PC-3 (cell line): ENCODE measurements around the gene SOAT1. TPM values are rescaled to one million over a fixed set of nuclear protein-coding genes. Genes with fewer than 3 reads are reported as not detected.

ENCODE experiments used
- ATAC-seq: fragments of 200-7000 bp; cut with Tn5 transposase; 2 replicates; pipeline ENCODE4 v1.9.1; 2020; ENCODE audit warnings: mild to moderate bottlenecking, moderate library complexity
- BruUV-seq: library from RNA; stranded (reverse); fragments of 400-500 nt; replicated peaks from 2 replicates; lab custom pipeline; 2021; lab: Mats Ljungman, UMichigan
- CTCF ChIA-PET: fragments of 300-600 bp; sonication (Branson Sonifier 250); formaldehyde crosslinking; loops from one replicate; lab custom pipeline; 2022; ENCODE audit warnings: antibody characterized with exemption; lab: Charles Lee
- POLR2A ChIA-PET: fragments of 300-600 bp; sonication (Branson Sonifier 250); formaldehyde crosslinking; loops from one replicate; lab custom pipeline; 2022; ENCODE audit warnings: antibody characterized with exemption; ENCODE audit not compliant: unreplicated experiment; lab: Charles Lee
- DNase-seq: peaks from one replicate; pipeline ENCODE4 v3.0.0-alpha.2; 2015
- H2AFZ ChIP-seq: fragments of 300-600 bp; sonication (generic); 2 replicates; pipeline ENCODE4 v1.6.0; 2016; ENCODE audit warnings: antibody characterized with exemption, low read length
- H3F3A ChIP-seq: fragments of 300-600 bp; sonication (generic); one replicate; pipeline ENCODE4 v1.6.0; 2017; ENCODE audit warnings: antibody characterized with exemption, low read length, control low read depth, mild to moderate bottlenecking; ENCODE audit not compliant: unreplicated experiment
- H3K27ac ChIP-seq: fragments of 300-600 bp; sonication (generic); 2 replicates; pipeline ENCODE4 v1.5.1; 2016; ENCODE audit warnings: mild to moderate bottlenecking, low read length
- H3K27me3 ChIP-seq: fragments of 300-600 bp; sonication (generic); 2 replicates; pipeline ENCODE4 v1.6.1; 2016; ENCODE audit warnings: low read length, mixed read lengths
- H3K36me3 ChIP-seq: fragments of 300-600 bp; sonication (generic); 2 replicates; pipeline ENCODE4 v1.6.1; 2016; ENCODE audit warnings: low read depth, mixed run types, low read length, mixed read lengths
- H3K4me1 ChIP-seq: fragments of 300-600 bp; sonication (generic); 2 replicates; pipeline ENCODE4 v1.5.1; 2016; ENCODE audit warnings: low read length; ENCODE audit not compliant: insufficient read depth
- H3K4me2 ChIP-seq: fragments of 300-600 bp; sonication (generic); 2 replicates; pipeline ENCODE4 v1.6.0; 2016; ENCODE audit warnings: low read length
- H3K4me3 ChIP-seq: fragments of 300-600 bp; sonication (generic); 2 replicates; pipeline ENCODE4 v1.5.1; 2016; ENCODE audit warnings: mild to moderate bottlenecking, low read length, mixed read lengths
- H3K79me2 ChIP-seq: fragments of 300-600 bp; sonication (generic); 2 replicates; pipeline ENCODE4 v1.6.1; 2017; ENCODE audit warnings: low read length, mixed read lengths
- H3K9ac ChIP-seq: fragments of 300-600 bp; sonication (generic); 2 replicates; pipeline ENCODE4 v1.6.0; 2016; ENCODE audit warnings: mild to moderate bottlenecking, low read length
- H3K9me2 ChIP-seq: fragments of 300-600 bp; sonication (generic); replicated peaks from 2 replicates; pipeline ENCODE4 v1.6.1; 2016; ENCODE audit warnings: mixed run types, low read length, mixed read lengths
- H3K9me3 ChIP-seq: fragments of 300-600 bp; sonication (generic); 2 replicates; pipeline ENCODE4 v1.6.1; 2016; ENCODE audit warnings: low read length, mixed read lengths
- H4K20me1 ChIP-seq: fragments of 300-600 bp; sonication (generic); 2 replicates; pipeline ENCODE4 v1.6.1; 2016; ENCODE audit warnings: low read length, mixed read lengths
- CTCF ChIP-seq: fragments of 300-600 bp; sonication (generic); conservative IDR thresholded peaks from 2 replicates; pipeline ENCODE4 v1.5.1; 2017; ENCODE audit warnings: antibody characterized with exemption, low read depth, mild to moderate bottlenecking, low read length
- EZH2 ChIP-seq: fragments of 300-600 bp; sonication (generic); IDR thresholded peaks from one replicate; pipeline ENCODE4 v1.6.1; 2017; ENCODE audit warnings: antibody characterized with exemption, mild to moderate bottlenecking, low read length; ENCODE audit not compliant: unreplicated experiment
- EZH2phosphoT487 ChIP-seq: fragments of 300-600 bp; sonication (generic); IDR thresholded peaks from 2 replicates; pipeline ENCODE4 v1.6.1; 2018; ENCODE audit warnings: mild to moderate bottlenecking, antibody characterized with exemption, low read length, borderline replicate concordance
- intact Hi-C: fragments of 100-400 bp; cut with micrococcal nuclease; formaldehyde crosslinking; loops from 2 replicates; pipeline ENCODE4 v1.9.0; 2023
- total RNA-seq: library from RNA; depleted of rRNA; stranded (reverse); fragments of >200 nt; gene quantifications from 2 replicates; pipeline ENCODE4 v1.2.3, GENCODE V29; 2014

The SOAT1 gene
- total RNA-seq, 1 experiment from 2014 or later, result 10.5 TPM

- H3K27ac ChIP-seq, result no peak overlapping the region
- no peaks in the 10 kb centered on the region for H3K27me3 ChIP-seq
- no peaks in the 10 kb centered on the region for H3F3A ChIP-seq
- POLR2A ChIA-PET, result no interaction called here
- BruUV-seq, result no TSS peak
- no peaks in the 10 kb centered on the region for H3K9me3 ChIP-seq
- H3K79me2 ChIP-seq, result no peaks in the 10 kb centered on the region
- no peaks in the 10 kb centered on the region for H3K36me3 ChIP-seq
- H3K9me2 ChIP-seq, result no peaks in the 10 kb centered on the region
- H3K4me1 ChIP-seq, result no peaks in the 10 kb centered on the region
- H3K4me2 ChIP-seq, result no peak overlapping the region
- intact Hi-C loops, result no loop called here
- no peak overlapping the region for H3K4me3 ChIP-seq
- H2AFZ ChIP-seq, result no peak overlapping the region
- TF ChIP-seq CTCF (no peak), EZH2phosphoT487 (no peak), EZH2 (no peak)
- ATAC-seq (no peak), DNase-seq (no peak)
- CTCF ChIA-PET, result no interaction called here
- no peaks in the 10 kb centered on the region for H4K20me1 ChIP-seq
- no peak overlapping the region for H3K9ac ChIP-seq
These were observed 36.3 kb downstream of the SOAT1 start for GRCh38 chr1:179329862-179330261.

GRCh38 chr1:179334440-179334839, 40.8 kb downstream of the SOAT1 start:
- no TSS peak for BruUV-seq
- no peaks in the 10 kb centered on the region for H3K4me1 ChIP-seq
- intact Hi-C loops, result no loop called here
- H3F3A ChIP-seq, result no peaks in the 10 kb centered on the region
- TF ChIP-seq CTCF (no peak), EZH2 (no peak), EZH2phosphoT487 (no peak)
- no peak overlapping the region for H3K4me3 ChIP-seq
- no peaks in the 10 kb centered on the region for H4K20me1 ChIP-seq
- H3K79me2 ChIP-seq, result no peaks in the 10 kb centered on the region
- POLR2A ChIA-PET, result no interaction called here
- H2AFZ ChIP-seq, result no peak overlapping the region
- no peak overlapping the region for H3K27ac ChIP-seq
- ATAC-seq, result no peak
- DNase-seq, result no peak
- no peaks in the 10 kb centered on the region for H3K9me2 ChIP-seq
- no peak overlapping the region for H3K4me2 ChIP-seq
- no peaks in the 10 kb centered on the region for H3K27me3 ChIP-seq
- no peak overlapping the region for H3K9ac ChIP-seq
- CTCF ChIA-PET, result no interaction called here
- no peaks in the 10 kb centered on the region for H3K36me3 ChIP-seq
- no peaks in the 10 kb centered on the region for H3K9me3 ChIP-seq

- intact Hi-C loops, result no loop called here
- Histone ChIP-seq H3K4me2 (no peak overlapping the region), H3K9me3 (no peaks in the 10 kb centered on the region), H3F3A (no peaks in the 10 kb centered on the region), H4K20me1 (no peaks in the 10 kb centered on the region), H3K4me3 (no peak overlapping the region), H3K27me3 (no peaks in the 10 kb centered on the region), H3K9me2 (no peaks in the 10 kb centered on the region), H3K79me2 (no peaks in the 10 kb centered on the region), H2AFZ (no peak overlapping the region), H3K27ac (no peak overlapping the region), H3K4me1 (no peaks in the 10 kb centered on the region), H3K9ac (no peak overlapping the region), H3K36me3 (no peaks in the 10 kb centered on the region; the same call in 1 of the 2 replicates)
- no peak for DNase-seq
- ChIA-PET CTCF (no interaction called here), POLR2A (no interaction called here)
- no peak for ATAC-seq
- TF ChIP-seq CTCF (no peak), EZH2phosphoT487 (no peak), EZH2 (no peak)
- no TSS peak for BruUV-seq
These were observed 43.7 kb downstream of the SOAT1 start for GRCh38 chr1:179337288-179337687.
